IMR-90 (cell line): ENCODE results near the gene TMPRSS11A. TPM values are rescaled to one million over a fixed set of nuclear protein-coding genes. Genes with fewer than 3 reads are reported as not detected.

Source experiments
- ATAC-seq: fragments of 200-7000 bp; cut with Tn5 transposase; 2 replicates; pipeline ENCODE4 v1.9.1; 2020; ENCODE audit warnings: low read depth, mild to moderate bottlenecking, moderate library complexity
- BruUV-seq: library from RNA; stranded (reverse); fragments of 400-500 nt; replicated peaks from 2 replicates; lab custom pipeline; 2021; lab: Mats Ljungman, UMichigan
- CTCF ChIA-PET: fragments of 300-600 bp; formaldehyde crosslinking; extraction: SDS; loops from one replicate; lab custom pipeline; 2021; ENCODE audit warnings: antibody characterized with exemption; lab: Yijun Ruan, JAX
- POLR2A ChIA-PET: fragments of 300-600 bp; sonication (Branson Sonifier 250); formaldehyde crosslinking; loops from one replicate; lab custom pipeline; 2022; ENCODE audit warnings: antibody characterized with exemption; ENCODE audit not compliant: unreplicated experiment; lab: Charles Lee
- DNase-seq: peaks from one replicate; pipeline ENCODE4 v3.0.0; 2013
- H2AFZ ChIP-seq: replicated peaks from 2 replicates; pipeline ENCODE3; 2013; ENCODE audit warnings: low read length, mild to moderate bottlenecking; ENCODE audit not compliant: poor library complexity
- H2AK5ac ChIP-seq: 2 replicates; pipeline ENCODE4 v1.6.1; 2013; ENCODE audit warnings: low read depth, low read length, inconsistent platforms
- H2AK9ac ChIP-seq: replicated peaks from 2 replicates; pipeline ENCODE3; 2013; ENCODE audit warnings: mild to moderate bottlenecking, low read depth, low read length, moderate library complexity; ENCODE audit not compliant: poor library complexity
- H2BK120ac ChIP-seq: 2 replicates; pipeline ENCODE4 v1.6.1; 2013; ENCODE audit warnings: low read depth, low read length, inconsistent platforms
- H2BK15ac ChIP-seq: 3 replicates; pipeline ENCODE4 v1.6.1; 2013; ENCODE audit warnings: low read depth, low read length, inconsistent platforms
- H2BK20ac ChIP-seq: 2 replicates; pipeline ENCODE4 v1.6.1; 2013; ENCODE audit warnings: low read depth, mild to moderate bottlenecking, inconsistent platforms, low read length, moderate library complexity
- H2BK5ac ChIP-seq: 2 replicates; pipeline ENCODE4 v1.6.1; 2013; ENCODE audit warnings: mild to moderate bottlenecking, low read depth, low read length, inconsistent platforms; ENCODE audit not compliant: poor library complexity, severe bottlenecking
- H3K14ac ChIP-seq: replicated peaks from 2 replicates; pipeline ENCODE4 v1.6.1; 2013; ENCODE audit warnings: low read depth, low read length, inconsistent platforms
- H3K18ac ChIP-seq: 2 replicates; pipeline ENCODE4 v1.6.1; 2013; ENCODE audit warnings: low read depth, low read length, control low read depth
- H3K23ac ChIP-seq: 2 replicates; pipeline ENCODE4 v1.6.1; 2013; ENCODE audit warnings: low read depth, low read length, inconsistent platforms
- H3K27ac ChIP-seq: 2 replicates; pipeline ENCODE4 v1.5.1; 2013; ENCODE audit warnings: mild to moderate bottlenecking, control low read depth, low read length; ENCODE audit not compliant: insufficient read depth
- H3K27me3 ChIP-seq: 2 replicates; pipeline ENCODE4 v1.6.1; 2013; ENCODE audit warnings: low read length; ENCODE audit not compliant: control insufficient read depth, insufficient read depth
- H3K36me3 ChIP-seq: 2 replicates; pipeline ENCODE4 v1.6.1; 2013; ENCODE audit warnings: low read length, mixed read lengths; ENCODE audit not compliant: control insufficient read depth, insufficient read depth
- H3K4ac ChIP-seq: 2 replicates; pipeline ENCODE4 v1.6.1; 2013; ENCODE audit warnings: low read depth, low read length, inconsistent platforms
- H3K4me1 ChIP-seq: 2 replicates; pipeline ENCODE4 v1.6.1; 2013; ENCODE audit warnings: low read length, mixed read lengths; ENCODE audit not compliant: control insufficient read depth, insufficient read depth
- H3K4me2 ChIP-seq: 2 replicates; pipeline ENCODE4 v1.6.1; 2013; ENCODE audit warnings: low read depth, mild to moderate bottlenecking, control low read depth, low read length, moderate library complexity
- H3K4me3 ChIP-seq: 2 replicates; pipeline ENCODE4 v1.5.1; 2013; ENCODE audit warnings: low read depth, mild to moderate bottlenecking, control low read depth, low read length, moderate library complexity; ENCODE audit not compliant: insufficient read depth
- H3K56ac ChIP-seq: 2 replicates; pipeline ENCODE4 v1.6.1; 2013; ENCODE audit warnings: low read length, inconsistent platforms; ENCODE audit not compliant: insufficient read depth; ENCODE audit errors: extremely low read depth
- H3K79me1 ChIP-seq, 2 experiments: 2 replicates each; pipeline ENCODE4 v1.6.1; 2013; ENCODE audit warnings: low read length in 2 of 2, inconsistent platforms in 1 of 2, low read depth in 1 of 2
- H3K9ac ChIP-seq: 2 replicates; pipeline ENCODE4 v1.6.1; 2013; ENCODE audit warnings: low read depth, low read length, control low read depth
- H3K9me1 ChIP-seq: 2 replicates; pipeline ENCODE4 v1.6.1; 2013; ENCODE audit warnings: low read length, inconsistent platforms; ENCODE audit not compliant: insufficient read depth
- H3K9me3 ChIP-seq: 2 replicates; pipeline ENCODE4 v1.6.1; 2013; ENCODE audit warnings: low read length; ENCODE audit not compliant: control insufficient read depth, insufficient read depth
- H4K20me1 ChIP-seq: 2 replicates; pipeline ENCODE4 v1.6.1; 2013; ENCODE audit warnings: low read length, inconsistent platforms; ENCODE audit not compliant: insufficient read depth
- H4K5ac ChIP-seq: 2 replicates; pipeline ENCODE4 v1.6.1; 2013; ENCODE audit warnings: mild to moderate bottlenecking, low read depth, low read length, control low read depth
- H4K8ac ChIP-seq, 2 experiments: 2 replicates each; pipeline ENCODE4 v1.6.1; 2013; ENCODE audit warnings: low read depth in 2 of 2, low read length in 2 of 2, control low read depth in 1 of 2, inconsistent platforms in 1 of 2
- H4K91ac ChIP-seq: 2 replicates; pipeline ENCODE4 v1.6.1; 2013; ENCODE audit warnings: low read depth, low read length, inconsistent platforms; ENCODE audit not compliant: insufficient read depth
- BHLHE40 ChIP-seq: fragments of 150-350 bp; IDR thresholded peaks from 2 replicates; pipeline ENCODE4 v1.6.1; 2016; ENCODE audit warnings: mild to moderate bottlenecking, low read depth, low read length
- CHD1 ChIP-seq: IDR thresholded peaks from 2 replicates; pipeline ENCODE4 v1.6.1; 2012; ENCODE audit warnings: low read depth, low read length, improper control_type of control experiment
- FOS ChIP-seq: fragments of 150-350 bp; IDR thresholded peaks from 2 replicates; pipeline ENCODE4 v1.6.1; 2016; ENCODE audit warnings: low read depth, low read length
- MXI1 ChIP-seq: IDR thresholded peaks from 2 replicates; pipeline ENCODE4 v1.6.1; 2012; ENCODE audit warnings: low read depth, mild to moderate bottlenecking, low read length, moderate library complexity, borderline replicate concordance
- NFE2L2 ChIP-seq: fragments of 150-350 bp; IDR thresholded peaks from 2 replicates; pipeline ENCODE4 v1.6.1; 2016; ENCODE audit warnings: low read depth, mild to moderate bottlenecking, low read length
- RAD21 ChIP-seq: IDR thresholded peaks from 2 replicates; pipeline ENCODE4 v1.6.1; 2012; ENCODE audit warnings: low read length, improper control_type of control experiment
- RCOR1 ChIP-seq: IDR thresholded peaks from 2 replicates; pipeline ENCODE4 v1.6.1; 2012; ENCODE audit warnings: mild to moderate bottlenecking, low read length, improper control_type of control experiment; ENCODE audit not compliant: insufficient replicate concordance
- RFX5 ChIP-seq: IDR thresholded peaks from 2 replicates; pipeline ENCODE4 v1.8.0; 2012; ENCODE audit warnings: low read depth, mild to moderate bottlenecking, low read length, moderate library complexity
- SMC3 ChIP-seq: fragments of 150-350 bp; IDR thresholded peaks from 2 replicates; pipeline ENCODE4 v1.6.1; 2016; ENCODE audit warnings: low read depth, mild to moderate bottlenecking, antibody characterized with exemption, low read length, moderate library complexity
- USF2 ChIP-seq: fragments of 150-350 bp; IDR thresholded peaks from 2 replicates; pipeline ENCODE4 v1.6.1; 2017; ENCODE audit warnings: mild to moderate bottlenecking, antibody characterized with exemption, low read length, low read depth
- WGBS, 2 experiments: methylation state at CpG; one replicate each; pipeline versions ENCODE4 v1.1.5 to v1.1.7; 2013; ENCODE audit warnings: missing lambda C conversion rate in 2 of 2; ENCODE audit not compliant: insufficient read length in 1 of 2; ENCODE audit errors: extremely low coverage in 2 of 2; 5-methylcytosine and 5-hydroxymethylcytosine counted together
- dilution Hi-C: fragments of 300-500 bp; cut with HindIII; formaldehyde crosslinking; loops from one replicate; pipeline ENCODE4 v1.14.3; 2018; ENCODE audit warnings: low sequenced_read_pairs; ENCODE audit not compliant: unreplicated experiment
- in situ Hi-C: fragments of 300-500 bp; cut with MboI; formaldehyde crosslinking; loops from 3 replicates; pipeline ENCODE4 v1.14.3; 2019; ENCODE audit warnings: low sequenced_read_pairs, inconsistent platforms, mixed read lengths
- intact Hi-C: fragments of 100-400 bp; cut with micrococcal nuclease; formaldehyde crosslinking; loops from 2 replicates; pipeline ENCODE4 v1.10.0; 2022
- polyA plus RNA-seq, 3 experiments: library from polyadenylated mRNA; depleted of rRNA; stranded (reverse); fragments of >200 nt; gene quantifications; 2 replicates each; pipeline ENCODE4 v1.2.3, GENCODE V29; 2012; ENCODE audit warnings: low replicate concordance in 1 of 3
- total RNA-seq: library from RNA; depleted of rRNA; stranded (reverse); fragments of >200 nt; gene quantifications from 2 replicates; pipeline ENCODE4 v1.2.3, GENCODE V29; 2012

The TMPRSS11A gene
- total and polyA plus RNA-seq, 2 of the 4 experiments (the other 2 are of a cell fraction): not detected

- 72% methylated on average over 3 of the region's 5 CpGs; no CpG with 5 or more reads in 1 of the 2 experiments for WGBS, 2 experiments
- Histone ChIP-seq H3K4me3 (no peak overlapping the region), H3K4ac (no peak overlapping the region), H4K20me1 (no peaks in the 10 kb centered on the region), H3K23ac (no peak overlapping the region), H3K27ac (no peak overlapping the region), H2BK15ac (no peak overlapping the region), H4K5ac (no peak overlapping the region), H3K4me1 (no peaks in the 10 kb centered on the region), H2AK9ac (no peak overlapping the region), H3K79me1 (no peaks in the 10 kb centered on the region), H3K9me3 (no peaks in the 10 kb centered on the region), H3K14ac (no peak overlapping the region), H2AFZ (no peak overlapping the region), H3K4me2 (no peak overlapping the region), H3K36me3 (no peaks in the 10 kb centered on the region), H3K9me1 (no peaks in the 10 kb centered on the region), H2BK5ac (no peak overlapping the region), H3K27me3 (peaks cover 4% of the 10 kb centered on the region), H3K56ac (no peak overlapping the region), H2AK5ac (no peak overlapping the region), H3K9ac (no peak overlapping the region), H3K18ac (no peak overlapping the region), H4K8ac (no peak overlapping the region), H2BK20ac (no peak overlapping the region), H2BK120ac (no peak overlapping the region), H4K91ac (no peak overlapping the region)
- dilution Hi-C loops: no loop called here
- CTCF ChIA-PET: no interaction called here
- no peak for DNase-seq
- intact Hi-C loops: no loop called here
- in situ Hi-C loops: no loop called here
- no peak for ATAC-seq
- POLR2A ChIA-PET: no interaction called here
- TF ChIP-seq BHLHE40 (no peak), FOS (no peak), CHD1 (no peak), USF2 (no peak), MXI1 (no peak), NFE2L2 (no peak), RAD21 (no peak), RFX5 (no peak), SMC3 (no peak), RCOR1 (no peak)
- BruUV-seq: no TSS peak
These were observed 47.8 kb downstream of the TMPRSS11A start for GRCh38 chr4:67915400-67915966.
